IMR-90 (cell line): Measurements from ENCODE around the gene DENND2C. TPM values are rescaled to one million over a fixed set of nuclear protein-coding genes. Genes with fewer than 3 reads are reported as not detected.

Experiments
- ATAC-seq: fragments of 200-7000 bp; cut with Tn5 transposase; 2 replicates; pipeline ENCODE4 v1.9.1; 2020; ENCODE audit warnings: low read depth, mild to moderate bottlenecking, moderate library complexity
- BruUV-seq: library from RNA; stranded (reverse); fragments of 400-500 nt; replicated peaks from 2 replicates; lab custom pipeline; 2021; lab: Mats Ljungman, UMichigan
- CTCF ChIA-PET: fragments of 300-600 bp; formaldehyde crosslinking; extraction: SDS; loops from one replicate; lab custom pipeline; 2021; ENCODE audit warnings: antibody characterized with exemption; lab: Yijun Ruan, JAX
- POLR2A ChIA-PET: fragments of 300-600 bp; sonication (Branson Sonifier 250); formaldehyde crosslinking; loops from one replicate; lab custom pipeline; 2022; ENCODE audit warnings: antibody characterized with exemption; ENCODE audit not compliant: unreplicated experiment; lab: Charles Lee
- DNase-seq: peaks from one replicate; pipeline ENCODE4 v3.0.0; 2013
- H2AFZ ChIP-seq: replicated peaks from 2 replicates; pipeline ENCODE3; 2013; ENCODE audit warnings: low read length, mild to moderate bottlenecking; ENCODE audit not compliant: poor library complexity
- H2AK5ac ChIP-seq: 2 replicates; pipeline ENCODE4 v1.6.1; 2013; ENCODE audit warnings: low read depth, low read length, inconsistent platforms
- H2AK9ac ChIP-seq: replicated peaks from 2 replicates; pipeline ENCODE3; 2013; ENCODE audit warnings: mild to moderate bottlenecking, low read depth, low read length, moderate library complexity; ENCODE audit not compliant: poor library complexity
- H2BK120ac ChIP-seq: 2 replicates; pipeline ENCODE4 v1.6.1; 2013; ENCODE audit warnings: low read depth, low read length, inconsistent platforms
- H2BK15ac ChIP-seq: 3 replicates; pipeline ENCODE4 v1.6.1; 2013; ENCODE audit warnings: low read depth, low read length, inconsistent platforms
- H2BK20ac ChIP-seq: 2 replicates; pipeline ENCODE4 v1.6.1; 2013; ENCODE audit warnings: low read depth, mild to moderate bottlenecking, inconsistent platforms, low read length, moderate library complexity
- H2BK5ac ChIP-seq: 2 replicates; pipeline ENCODE4 v1.6.1; 2013; ENCODE audit warnings: mild to moderate bottlenecking, low read depth, low read length, inconsistent platforms; ENCODE audit not compliant: poor library complexity, severe bottlenecking
- H3K14ac ChIP-seq: replicated peaks from 2 replicates; pipeline ENCODE4 v1.6.1; 2013; ENCODE audit warnings: low read depth, low read length, inconsistent platforms
- H3K18ac ChIP-seq: 2 replicates; pipeline ENCODE4 v1.6.1; 2013; ENCODE audit warnings: low read depth, low read length, control low read depth
- H3K23ac ChIP-seq: 2 replicates; pipeline ENCODE4 v1.6.1; 2013; ENCODE audit warnings: low read depth, low read length, inconsistent platforms
- H3K27ac ChIP-seq: 2 replicates; pipeline ENCODE4 v1.5.1; 2013; ENCODE audit warnings: mild to moderate bottlenecking, control low read depth, low read length; ENCODE audit not compliant: insufficient read depth
- H3K27me3 ChIP-seq: 2 replicates; pipeline ENCODE4 v1.6.1; 2013; ENCODE audit warnings: low read length; ENCODE audit not compliant: control insufficient read depth, insufficient read depth
- H3K36me3 ChIP-seq: 2 replicates; pipeline ENCODE4 v1.6.1; 2013; ENCODE audit warnings: low read length, mixed read lengths; ENCODE audit not compliant: control insufficient read depth, insufficient read depth
- H3K4ac ChIP-seq: 2 replicates; pipeline ENCODE4 v1.6.1; 2013; ENCODE audit warnings: low read depth, low read length, inconsistent platforms
- H3K4me1 ChIP-seq: 2 replicates; pipeline ENCODE4 v1.6.1; 2013; ENCODE audit warnings: low read length, mixed read lengths; ENCODE audit not compliant: control insufficient read depth, insufficient read depth
- H3K4me2 ChIP-seq: 2 replicates; pipeline ENCODE4 v1.6.1; 2013; ENCODE audit warnings: low read depth, mild to moderate bottlenecking, control low read depth, low read length, moderate library complexity
- H3K4me3 ChIP-seq: 2 replicates; pipeline ENCODE4 v1.5.1; 2013; ENCODE audit warnings: low read depth, mild to moderate bottlenecking, control low read depth, low read length, moderate library complexity; ENCODE audit not compliant: insufficient read depth
- H3K56ac ChIP-seq: 2 replicates; pipeline ENCODE4 v1.6.1; 2013; ENCODE audit warnings: low read length, inconsistent platforms; ENCODE audit not compliant: insufficient read depth; ENCODE audit errors: extremely low read depth
- H3K79me1 ChIP-seq, 2 experiments: 2 replicates each; pipeline ENCODE4 v1.6.1; 2013; ENCODE audit warnings: low read length in 2 of 2, inconsistent platforms in 1 of 2, low read depth in 1 of 2
- H3K9ac ChIP-seq: 2 replicates; pipeline ENCODE4 v1.6.1; 2013; ENCODE audit warnings: low read depth, low read length, control low read depth
- H3K9me1 ChIP-seq: 2 replicates; pipeline ENCODE4 v1.6.1; 2013; ENCODE audit warnings: low read length, inconsistent platforms; ENCODE audit not compliant: insufficient read depth
- H3K9me3 ChIP-seq: 2 replicates; pipeline ENCODE4 v1.6.1; 2013; ENCODE audit warnings: low read length; ENCODE audit not compliant: control insufficient read depth, insufficient read depth
- H4K20me1 ChIP-seq: 2 replicates; pipeline ENCODE4 v1.6.1; 2013; ENCODE audit warnings: low read length, inconsistent platforms; ENCODE audit not compliant: insufficient read depth
- H4K5ac ChIP-seq: 2 replicates; pipeline ENCODE4 v1.6.1; 2013; ENCODE audit warnings: mild to moderate bottlenecking, low read depth, low read length, control low read depth
- H4K8ac ChIP-seq, 2 experiments: 2 replicates each; pipeline ENCODE4 v1.6.1; 2013; ENCODE audit warnings: low read depth in 2 of 2, low read length in 2 of 2, control low read depth in 1 of 2, inconsistent platforms in 1 of 2
- H4K91ac ChIP-seq: 2 replicates; pipeline ENCODE4 v1.6.1; 2013; ENCODE audit warnings: low read depth, low read length, inconsistent platforms; ENCODE audit not compliant: insufficient read depth
- NFE2L2 ChIP-seq: fragments of 150-350 bp; IDR thresholded peaks from 2 replicates; pipeline ENCODE4 v1.6.1; 2016; ENCODE audit warnings: low read depth, mild to moderate bottlenecking, low read length
- USF2 ChIP-seq: fragments of 150-350 bp; IDR thresholded peaks from 2 replicates; pipeline ENCODE4 v1.6.1; 2017; ENCODE audit warnings: mild to moderate bottlenecking, antibody characterized with exemption, low read length, low read depth
- WGBS, 2 experiments: methylation state at CpG; one replicate each; pipeline versions ENCODE4 v1.1.5 to v1.1.7; 2013; ENCODE audit warnings: missing lambda C conversion rate in 2 of 2; ENCODE audit not compliant: insufficient read length in 1 of 2; ENCODE audit errors: extremely low coverage in 2 of 2; 5-methylcytosine and 5-hydroxymethylcytosine counted together
- dilution Hi-C: fragments of 300-500 bp; cut with HindIII; formaldehyde crosslinking; loops from one replicate; pipeline ENCODE4 v1.14.3; 2018; ENCODE audit warnings: low sequenced_read_pairs; ENCODE audit not compliant: unreplicated experiment
- in situ Hi-C: fragments of 300-500 bp; cut with MboI; formaldehyde crosslinking; loops from 3 replicates; pipeline ENCODE4 v1.14.3; 2019; ENCODE audit warnings: low sequenced_read_pairs, inconsistent platforms, mixed read lengths
- intact Hi-C: fragments of 100-400 bp; cut with micrococcal nuclease; formaldehyde crosslinking; loops from 2 replicates; pipeline ENCODE4 v1.10.0; 2022
- polyA plus RNA-seq, 3 experiments: library from polyadenylated mRNA; depleted of rRNA; stranded (reverse); fragments of >200 nt; gene quantifications; 2 replicates each; pipeline ENCODE4 v1.2.3, GENCODE V29; 2012; ENCODE audit warnings: low replicate concordance in 1 of 3
- total RNA-seq: library from RNA; depleted of rRNA; stranded (reverse); fragments of >200 nt; gene quantifications from 2 replicates; pipeline ENCODE4 v1.2.3, GENCODE V29; 2012

The DENND2C gene
- total and polyA plus RNA-seq, 2 of the 4 experiments (the other 2 are of a cell fraction), result 0.58 to 2.2 TPM

- Histone ChIP-seq H3K9me3 (no peaks in the 10 kb centered on the region), H3K9me1 (no peaks in the 10 kb centered on the region), H3K23ac (no peak overlapping the region), H4K20me1 (no peaks in the 10 kb centered on the region), H3K4ac (no peak overlapping the region), H4K5ac (no peak overlapping the region), H3K36me3 (no peaks in the 10 kb centered on the region), H3K14ac (no peak overlapping the region), H3K18ac (no peak overlapping the region), H3K27ac (no peak overlapping the region), H2BK20ac (no peak overlapping the region), H3K4me3 (no peak overlapping the region), H3K79me1 (no peaks in the 10 kb centered on the region), H2AK5ac (no peak overlapping the region), H3K4me2 (no peak overlapping the region), H3K9ac (no peak overlapping the region), H4K8ac (no peak overlapping the region), H4K91ac (no peak overlapping the region), H2AK9ac (no peak overlapping the region), H2BK120ac (no peak overlapping the region), H3K4me1 (no peaks in the 10 kb centered on the region), H2BK5ac (no peak overlapping the region), H2BK15ac (no peak overlapping the region), H3K27me3 (no peaks in the 10 kb centered on the region), H2AFZ (no peak overlapping the region), H3K56ac (no peak overlapping the region)
- in situ Hi-C loops (no loop called here), dilution Hi-C loops (no loop called here), intact Hi-C loops (no loop called here)
- ChIA-PET POLR2A (no interaction called here), CTCF (interaction anchor here (0.8 kb wide), 1 partner anchor 14 kb away, joined by 3 read pairs; no protein-coding TSS in a partner anchor)
- TF ChIP-seq NFE2L2 (no peak), USF2 (no peak)
- BruUV-seq, result no TSS peak
- DNase-seq (no peak), ATAC-seq (no peak)
- 81% methylated on average over 2 of the region's 2 CpGs; no CpG with 5 or more reads in 1 of the 2 experiments for WGBS, 2 experiments
Measured at GRCh38 chr1:114554577-114554976, 115.3 kb downstream of the DENND2C start.
